ENCODE results near the gene THBS2.
"Not testable (repeated sequence)": the region's sequence is repeated elsewhere in the genome, so short reads cannot be mapped to it uniquely, and the experiment has no call there.

Gene THBS2

GRCh38 chr6:169200893-169201514, 52.6 kb downstream of the THBS2 start:
- H3K27ac ChIP-seq (ENCODE audit: low read length): no peak overlapping the region
- H3K36me3 ChIP-seq (ENCODE audit: control insufficient read depth, low read depth, low read length): no peaks in the 10 kb centered on the region
- H3K27me3 ChIP-seq (ENCODE audit: control insufficient read depth, insufficient read depth, low read length): no peaks in the 10 kb centered on the region
- H3K9ac ChIP-seq (ENCODE audit: low read length): no peak overlapping the region
- H3K4me3 ChIP-seq (ENCODE audit: low read length): no peak overlapping the region
- H3K9me3 ChIP-seq (ENCODE audit: control insufficient read depth, low read depth, low read length): no peaks in the 10 kb centered on the region
- H3K4me1 ChIP-seq (ENCODE audit: control insufficient read depth, low read depth, low read length): no peaks in the 10 kb centered on the region

- no peaks in the 10 kb centered on the region for H3K9me3 ChIP-seq (ENCODE audit: control insufficient read depth, low read depth, low read length)
- H3K36me3 ChIP-seq (ENCODE audit: control insufficient read depth, low read depth, low read length): no peaks in the 10 kb centered on the region
- H3K4me1 ChIP-seq (ENCODE audit: control insufficient read depth, low read depth, low read length): no peaks in the 10 kb centered on the region
- H3K9ac ChIP-seq (ENCODE audit: low read length): no peak overlapping the region
- H3K27me3 ChIP-seq (ENCODE audit: control insufficient read depth, insufficient read depth, low read length): no peaks in the 10 kb centered on the region
- H3K27ac ChIP-seq (ENCODE audit: low read length): no peak overlapping the region
- H3K4me3 ChIP-seq (ENCODE audit: low read length): no peak overlapping the region
These were observed 53.9 kb downstream of the THBS2 start for GRCh38 chr6:169199625-169200335.

GRCh38 chr6:169198885-169199284, 54.8 kb downstream of the THBS2 start:
- no peak overlapping the region for H3K9ac ChIP-seq (ENCODE audit: low read length)
- no peaks in the 10 kb centered on the region for H3K4me1 ChIP-seq (ENCODE audit: control insufficient read depth, low read depth, low read length)
- no peaks in the 10 kb centered on the region for H3K36me3 ChIP-seq (ENCODE audit: control insufficient read depth, low read depth, low read length)
- no peaks in the 10 kb centered on the region for H3K9me3 ChIP-seq (ENCODE audit: control insufficient read depth, low read depth, low read length)
- no peak overlapping the region for H3K4me3 ChIP-seq (ENCODE audit: low read length)
- H3K27ac ChIP-seq (ENCODE audit: low read length): no peak overlapping the region
- no peaks in the 10 kb centered on the region for H3K27me3 ChIP-seq (ENCODE audit: control insufficient read depth, insufficient read depth, low read length)

GRCh38 chr6:169197929-169198328, 55.7 kb downstream of the THBS2 start:
- not testable (repeated sequence) for H3K27ac ChIP-seq (ENCODE audit: low read length); H3K4me1 ChIP-seq (ENCODE audit: control insufficient read depth, low read depth, low read length); H3K9ac ChIP-seq (ENCODE audit: low read length); H3K36me3 ChIP-seq (ENCODE audit: control insufficient read depth, low read depth, low read length); H3K27me3 ChIP-seq (ENCODE audit: control insufficient read depth, insufficient read depth, low read length); H3K9me3 ChIP-seq (ENCODE audit: control insufficient read depth, low read depth, low read length); H3K4me3 ChIP-seq (ENCODE audit: low read length)

GRCh38 chr6:169196279-169196678, 57.4 kb downstream of the THBS2 start:
- H3K4me1 ChIP-seq (ENCODE audit: control insufficient read depth, low read depth, low read length); H3K36me3 ChIP-seq (ENCODE audit: control insufficient read depth, low read depth, low read length); H3K9ac ChIP-seq (ENCODE audit: low read length); H3K4me3 ChIP-seq (ENCODE audit: low read length); H3K27me3 ChIP-seq (ENCODE audit: control insufficient read depth, insufficient read depth, low read length); H3K9me3 ChIP-seq (ENCODE audit: control insufficient read depth, low read depth, low read length); H3K27ac ChIP-seq (ENCODE audit: low read length): not testable (repeated sequence)

GRCh38 chr6:169194737-169195136, 58.9 kb downstream of the THBS2 start:
- no peak overlapping the region for H3K27ac ChIP-seq (ENCODE audit: low read length)
- no peak overlapping the region for H3K9ac ChIP-seq (ENCODE audit: low read length)
- no peaks in the 10 kb centered on the region for H3K9me3 ChIP-seq (ENCODE audit: control insufficient read depth, low read depth, low read length)
- H3K36me3 ChIP-seq (ENCODE audit: control insufficient read depth, low read depth, low read length): no peaks in the 10 kb centered on the region
- H3K4me3 ChIP-seq (ENCODE audit: low read length): no peak overlapping the region
- no peaks in the 10 kb centered on the region for H3K27me3 ChIP-seq (ENCODE audit: control insufficient read depth, insufficient read depth, low read length)
- no peaks in the 10 kb centered on the region for H3K4me1 ChIP-seq (ENCODE audit: control insufficient read depth, low read depth, low read length)

GRCh38 chr6:169190970-169191369, 62.7 kb downstream of the THBS2 start:
- Histone ChIP-seq H3K9me3 (ENCODE audit: control insufficient read depth, low read depth, low read length) (no peaks in the 10 kb centered on the region), H3K36me3 (ENCODE audit: control insufficient read depth, low read depth, low read length) (no peaks in the 10 kb centered on the region), H3K27ac (ENCODE audit: low read length) (no peak overlapping the region), H3K27me3 (ENCODE audit: control insufficient read depth, insufficient read depth, low read length) (no peaks in the 10 kb centered on the region), H3K9ac (ENCODE audit: low read length) (no peak overlapping the region), H3K4me1 (ENCODE audit: control insufficient read depth, low read depth, low read length) (no peaks in the 10 kb centered on the region), H3K4me3 (ENCODE audit: low read length) (no peak overlapping the region)

- no peak overlapping the region for H3K9ac ChIP-seq (ENCODE audit: low read length)
- no peaks in the 10 kb centered on the region for H3K4me1 ChIP-seq (ENCODE audit: control insufficient read depth, low read depth, low read length)
- H3K36me3 ChIP-seq (ENCODE audit: control insufficient read depth, low read depth, low read length): no peaks in the 10 kb centered on the region
- no peak overlapping the region for H3K27ac ChIP-seq (ENCODE audit: low read length)
- no peaks in the 10 kb centered on the region for H3K9me3 ChIP-seq (ENCODE audit: control insufficient read depth, low read depth, low read length)
- no peak overlapping the region for H3K4me3 ChIP-seq (ENCODE audit: low read length)
- H3K27me3 ChIP-seq (ENCODE audit: control insufficient read depth, insufficient read depth, low read length): no peaks in the 10 kb centered on the region
These were observed 63.5 kb downstream of the THBS2 start for GRCh38 chr6:169190144-169190584.

GRCh38 chr6:169189686-169190085, 64.0 kb downstream of the THBS2 start:
- Histone ChIP-seq H3K9me3 (ENCODE audit: control insufficient read depth, low read depth, low read length) (no peaks in the 10 kb centered on the region), H3K27ac (ENCODE audit: low read length) (no peak overlapping the region), H3K36me3 (ENCODE audit: control insufficient read depth, low read depth, low read length) (no peaks in the 10 kb centered on the region), H3K9ac (ENCODE audit: low read length) (no peak overlapping the region), H3K4me1 (ENCODE audit: control insufficient read depth, low read depth, low read length) (no peaks in the 10 kb centered on the region), H3K27me3 (ENCODE audit: control insufficient read depth, insufficient read depth, low read length) (no peaks in the 10 kb centered on the region), H3K4me3 (ENCODE audit: low read length) (no peak overlapping the region)

- Histone ChIP-seq H3K27me3 (ENCODE audit: control insufficient read depth, insufficient read depth, low read length) (no peaks in the 10 kb centered on the region), H3K4me3 (ENCODE audit: low read length) (no peak overlapping the region), H3K9me3 (ENCODE audit: control insufficient read depth, low read depth, low read length) (no peaks in the 10 kb centered on the region), H3K4me1 (ENCODE audit: control insufficient read depth, low read depth, low read length) (no peaks in the 10 kb centered on the region), H3K27ac (ENCODE audit: low read length) (no peak overlapping the region), H3K9ac (ENCODE audit: low read length) (no peak overlapping the region), H3K36me3 (ENCODE audit: control insufficient read depth, low read depth, low read length) (no peaks in the 10 kb centered on the region)
These were observed 64.5 kb downstream of the THBS2 start for GRCh38 chr6:169189182-169189581.

- Histone ChIP-seq H3K27ac (ENCODE audit: low read length) (no peak overlapping the region), H3K9me3 (ENCODE audit: control insufficient read depth, low read depth, low read length) (no peaks in the 10 kb centered on the region), H3K4me1 (ENCODE audit: control insufficient read depth, low read depth, low read length) (no peaks in the 10 kb centered on the region), H3K36me3 (ENCODE audit: control insufficient read depth, low read depth, low read length) (no peaks in the 10 kb centered on the region), H3K4me3 (ENCODE audit: low read length) (no peak overlapping the region), H3K27me3 (ENCODE audit: control insufficient read depth, insufficient read depth, low read length) (no peaks in the 10 kb centered on the region), H3K9ac (ENCODE audit: low read length) (no peak overlapping the region)
These were observed 65.2 kb downstream of the THBS2 start for GRCh38 chr6:169188475-169188874.

- no peak overlapping the region for H3K27ac ChIP-seq (ENCODE audit: low read length)
- H3K36me3 ChIP-seq (ENCODE audit: control insufficient read depth, low read depth, low read length): no peaks in the 10 kb centered on the region
- H3K4me1 ChIP-seq (ENCODE audit: control insufficient read depth, low read depth, low read length): no peaks in the 10 kb centered on the region
- no peak overlapping the region for H3K9ac ChIP-seq (ENCODE audit: low read length)
- no peak overlapping the region for H3K4me3 ChIP-seq (ENCODE audit: low read length)
- no peaks in the 10 kb centered on the region for H3K27me3 ChIP-seq (ENCODE audit: control insufficient read depth, insufficient read depth, low read length)
- no peaks in the 10 kb centered on the region for H3K9me3 ChIP-seq (ENCODE audit: control insufficient read depth, low read depth, low read length)
These were observed 65.6 kb downstream of the THBS2 start for GRCh38 chr6:169188051-169188470.

Data from iPS-18a (cell line).